Common myeloid progenitor, CD34-positive (primary cell): ENCODE results near the gene METTL15.
"Not testable (repeated sequence)": the region's sequence is repeated elsewhere in the genome, so short reads cannot be mapped to it uniquely, and the experiment has no call there.

Source experiments
- CTCF ChIA-PET: fragments of 350-600 bp; sonication (Branson Sonifier 250); formaldehyde crosslinking; loops from one replicate; lab custom pipeline; 2021; ENCODE audit warnings: antibody characterized with exemption; lab: Charles Lee
- POLR2A ChIA-PET: fragments of 350-600 bp; sonication (Branson Sonifier 250); formaldehyde crosslinking; loops from one replicate; lab custom pipeline; 2021; ENCODE audit warnings: antibody characterized with exemption; lab: Charles Lee
- DNase-seq, 3 donors: peaks; one replicate each; pipeline versions ENCODE4 v3.0.0 to v3.0.0-alpha.2; 2013
- H3K27ac ChIP-seq, 2 experiments: 1 replicate in 1 of 2; 2 replicates in 1 of 2; pipeline ENCODE4 v1.7.0; 2013; ENCODE audit warnings: inconsistent platforms in 2 of 2, low read length in 2 of 2, mild to moderate bottlenecking in 2 of 2, low read depth in 1 of 2, moderate library complexity in 1 of 2; ENCODE audit not compliant: severe bottlenecking in 2 of 2, insufficient read depth in 1 of 2, poor library complexity in 1 of 2
- H3K27me3 ChIP-seq, 5 experiments: replicated peaks in 2 of 5; 1 replicate in 3 of 5; 2 replicates in 2 of 5; pipeline versions ENCODE4 v1.6.1 to v1.7.0; 2013; ENCODE audit warnings: low read length in 4 of 5, mild to moderate bottlenecking in 2 of 5, moderate library complexity in 2 of 5, inconsistent platforms in 1 of 5; ENCODE audit not compliant: insufficient read depth in 5 of 5, control insufficient read depth in 4 of 5
- H3K36me3 ChIP-seq, 4 experiments: 1 replicate in 2 of 4; 2 replicates in 2 of 4; pipeline versions ENCODE4 v1.6.1 to v1.7.0; 2013; ENCODE audit warnings: low read length in 3 of 4, control low read depth in 1 of 4, mild to moderate bottlenecking in 1 of 4; ENCODE audit not compliant: control insufficient read depth in 4 of 4, insufficient read depth in 4 of 4
- H3K4me1 ChIP-seq, 4 experiments: 1 replicate in 3 of 4; 2 replicates in 1 of 4; pipeline versions ENCODE4 v1.6.1 to v1.7.1; 2013; ENCODE audit warnings: low read length in 3 of 4, mild to moderate bottlenecking in 3 of 4, control low read depth in 1 of 4, inconsistent platforms in 1 of 4, moderate library complexity in 1 of 4; ENCODE audit not compliant: control insufficient read depth in 4 of 4, insufficient read depth in 4 of 4; ENCODE audit errors: control extremely low read depth in 1 of 4
- H3K4me3 ChIP-seq, 7 experiments: 1 replicate in 4 of 7; 2 replicates in 3 of 7; pipeline versions ENCODE4 v1.5.1 to v1.7.0; 2013; ENCODE audit warnings: mild to moderate bottlenecking in 7 of 7, low read length in 6 of 7, moderate library complexity in 6 of 7, inconsistent platforms in 2 of 7, low read depth in 2 of 7, control low read depth in 1 of 7; ENCODE audit not compliant: insufficient read depth in 4 of 7, control insufficient read depth in 1 of 7; ENCODE audit errors: extremely low read depth in 1 of 7
- H3K9me3 ChIP-seq, 5 experiments: 1 replicate in 4 of 5; 2 replicates in 1 of 5; pipeline versions ENCODE4 v1.6.1 to v1.7.1; 2013; ENCODE audit warnings: low read length in 4 of 5, mild to moderate bottlenecking in 2 of 5, inconsistent platforms in 1 of 5, low read depth in 1 of 5, moderate library complexity in 1 of 5; ENCODE audit not compliant: control insufficient read depth in 4 of 5, insufficient read depth in 2 of 5; ENCODE audit errors: control extremely low read depth in 1 of 5
- WGBS: methylation state at CpG from one replicate; pipeline ENCODE4 v1.1.5; 2013; ENCODE audit not compliant: insufficient coverage; 5-methylcytosine and 5-hydroxymethylcytosine counted together

The METTL15 gene

GRCh38 chr11:28298209-28298608 is 190.0 kb downstream of the METTL15 start:
- WGBS = no CpG with 5 or more reads among the region's 3 CpGs
- no peak overlapping the region for H3K27ac ChIP-seq
- ChIA-PET CTCF (no interaction called here), POLR2A (no interaction called here)
- no peaks in the 10 kb centered on the region for H3K27me3 ChIP-seq
- no peaks in the 10 kb centered on the region for H3K4me1 ChIP-seq
- no peaks in the 10 kb centered on the region for H3K9me3 ChIP-seq
- H3K36me3 ChIP-seq = peaks cover 10 to 11% (median 10%) of the 10 kb centered on the region in 4 experiments
- H3K4me3 ChIP-seq = no peak overlapping the region
- DNase-seq = no peak

- H3K4me1 ChIP-seq = no peaks in the 10 kb centered on the region
- 100% methylated on average over 1 of the region's 2 CpGs for WGBS
- DNase-seq = no peak
- H3K9me3 ChIP-seq = no peaks in the 10 kb centered on the region
- no peak overlapping the region for H3K27ac ChIP-seq
- ChIA-PET CTCF (no interaction called here), POLR2A (no interaction called here)
- peaks cover 4 to 10% (median 8%) of the 10 kb centered on the region in 4 experiments for H3K36me3 ChIP-seq
- no peak overlapping the region for H3K4me3 ChIP-seq
- no peaks in the 10 kb centered on the region for H3K27me3 ChIP-seq
Observed at GRCh38 chr11:28303477-28304191, 195.4 kb downstream of the METTL15 start.

DNA sequence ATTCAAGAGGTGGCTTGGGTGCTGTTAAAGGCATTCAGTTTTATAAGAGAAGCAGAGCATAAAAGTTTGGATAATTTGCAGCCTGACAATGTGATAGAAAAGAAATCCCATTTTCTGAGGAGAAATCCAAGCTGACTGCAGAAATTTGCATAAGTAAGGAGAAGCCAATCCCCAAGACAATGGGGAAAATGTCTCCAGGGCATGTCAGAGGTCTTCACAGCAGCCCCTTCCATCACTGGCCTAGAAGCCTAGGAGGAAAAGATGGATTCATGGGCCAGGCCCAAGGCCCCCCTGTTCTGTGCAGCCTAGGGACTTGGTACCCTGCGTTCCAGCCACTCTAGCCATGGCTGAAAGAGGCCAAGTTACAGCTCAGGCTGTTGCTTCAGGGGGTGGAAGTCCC is 207.3 kb downstream of the METTL15 start:
- peaks cover 0 to 23% (median 9%) of the 10 kb centered on the region in 4 experiments for H3K36me3 ChIP-seq
- CTCF ChIA-PET = no interaction called here
- POLR2A ChIA-PET = interaction anchor here (0.6 kb wide), 1 partner anchor 687 kb away, joined by 6 read pairs; no protein-coding TSS in a partner anchor
- no peak for DNase-seq
- WGBS = 100% methylated on average over 1 of the region's 1 CpG
- peaks cover 0 to 7% (median 1%) of the 10 kb centered on the region in 5 experiments for H3K9me3 ChIP-seq
- no peak overlapping the region for H3K27ac ChIP-seq
- H3K4me3 ChIP-seq = no peak overlapping the region
- no peaks in the 10 kb centered on the region for H3K4me1 ChIP-seq
- no peaks in the 10 kb centered on the region for H3K27me3 ChIP-seq

GRCh38 chr11:28318871-28319270 is 210.7 kb downstream of the METTL15 start:
- POLR2A ChIA-PET = no interaction called here
- DNase-seq = no peak
- 89% methylated on average over 1 of the region's 3 CpGs for WGBS
- Histone ChIP-seq H3K4me3 (no peak overlapping the region), H3K9me3 (peaks cover 0 to 2% (median 0%) of the 10 kb centered on the region in 5 experiments), H3K4me1 (no peaks in the 10 kb centered on the region), H3K36me3 (peaks cover 0 to 10% (median 2%) of the 10 kb centered on the region in 4 experiments), H3K27me3 (no peaks in the 10 kb centered on the region), H3K27ac (no peak overlapping the region)
- CTCF ChIA-PET = no interaction called here

- POLR2A ChIA-PET = no interaction called here
- Histone ChIP-seq H3K4me1 (no peaks in the 10 kb centered on the region), H3K4me3 (no peak overlapping the region), H3K36me3 (peaks cover 0 to 3% (median 0%) of the 10 kb centered on the region in 4 experiments), H3K27me3 (no peaks in the 10 kb centered on the region), H3K9me3 (no peaks in the 10 kb centered on the region), H3K27ac (no peak overlapping the region)
- CTCF ChIA-PET = no interaction called here
- DNase-seq = no peak
Observed at GRCh38 chr11:28323621-28324020, 215.4 kb downstream of the METTL15 start.

GRCh38 chr11:28332393-28332792 is 224.2 kb downstream of the METTL15 start:
- H3K4me3 ChIP-seq, DNase-seq, CTCF ChIA-PET, H3K36me3 ChIP-seq, H3K9me3 ChIP-seq, H3K4me1 ChIP-seq, H3K27me3 ChIP-seq, H3K27ac ChIP-seq, POLR2A ChIA-PET: not testable (repeated sequence)
- no CpG with 5 or more reads among the region's 4 CpGs for WGBS

DNA sequence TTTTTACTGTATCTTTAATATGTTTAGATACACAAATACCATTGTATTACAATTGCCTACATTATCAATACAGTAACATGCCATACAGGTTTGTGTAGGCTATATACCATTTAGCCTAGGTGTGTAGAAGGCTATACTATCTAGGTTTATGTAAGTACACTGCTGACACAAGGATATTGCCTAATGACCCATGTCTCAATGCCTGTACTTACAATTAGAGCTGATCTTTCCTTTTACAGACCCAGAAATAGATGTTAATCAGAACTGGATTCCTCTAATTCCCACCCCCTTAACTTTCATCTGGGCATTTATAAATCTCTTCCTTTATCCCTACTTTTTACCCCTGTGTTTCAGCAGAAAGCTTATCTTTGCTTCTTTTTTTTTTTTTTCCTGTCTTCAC is 229.5 kb downstream of the METTL15 start:
- Histone ChIP-seq H3K27me3 (no peaks in the 10 kb centered on the region), H3K27ac (no peak overlapping the region), H3K9me3 (peaks cover 0 to 9% (median 8%) of the 10 kb centered on the region in 5 experiments), H3K4me1 (peaks cover 0 to 4% (median 0%) of the 10 kb centered on the region in 4 experiments), H3K4me3 (no peak overlapping the region), H3K36me3 (no peaks in the 10 kb centered on the region)
- no peak for DNase-seq
- POLR2A ChIA-PET = no interaction called here
- CTCF ChIA-PET = interaction anchor here (1.4 kb wide), 1 partner anchor 56 kb away, joined by 3 read pairs; no protein-coding TSS in a partner anchor
